Measurements from ENCODE around the gene OGA.

The OGA gene

DNA sequence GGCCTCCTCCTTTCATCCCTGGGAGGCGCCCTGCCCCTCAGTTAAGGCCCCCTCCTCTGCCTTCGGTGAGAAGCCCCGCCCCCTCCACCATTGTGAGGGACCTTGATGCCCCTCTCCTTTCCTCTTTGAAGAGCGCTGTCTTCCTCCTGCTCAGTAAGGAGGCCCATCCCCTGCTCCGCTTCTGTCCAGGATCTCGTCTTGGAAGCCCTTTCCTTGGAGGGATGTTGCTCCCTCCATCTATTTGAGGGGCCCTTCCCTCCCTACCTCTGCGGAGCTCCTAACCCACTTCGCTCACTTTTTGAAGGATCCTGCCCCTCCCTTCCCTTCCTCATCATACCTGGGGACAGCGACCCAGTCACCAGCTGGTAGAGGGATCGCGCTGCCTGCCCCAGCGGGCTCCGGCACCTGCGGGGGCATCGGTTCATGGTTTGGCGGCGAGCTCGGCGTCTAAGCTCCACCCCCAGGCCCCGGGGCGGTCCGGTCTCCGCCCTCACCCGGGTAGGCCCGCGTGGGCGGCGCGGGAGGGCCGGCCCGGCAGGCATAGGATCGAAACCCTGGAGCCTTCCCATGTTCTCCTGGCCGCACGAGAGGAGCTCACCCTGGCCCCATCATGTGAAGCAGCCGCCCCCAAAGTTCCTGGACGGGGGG, 21.3 kb upstream of the OGA start (continued):
- TF ChIP-seq ZNF501 (tag by site-specific recombination; IDR thresholded peaks at IDR 0.05) (no peak), ZSCAN16 (tag by site-specific recombination; IDR thresholded peaks at IDR 0.05) (no peak), ZNF473 (tag by site-specific recombination; IDR thresholded peaks at IDR 0.05) (no peak), SETDB1 (IDR thresholded peaks at IDR 0.05; ENCODE audit: insufficient read length, low read length) (no peak), RBAK (tag by site-specific recombination; IDR thresholded peaks at IDR 0.05) (no peak), KLF10 (tag by site-specific recombination; IDR thresholded peaks at IDR 0.05) (no peak), ZBTB7A (tag by site-specific recombination; IDR thresholded peaks at IDR 0.05; ENCODE audit: low read depth) (peak; percentile 67; the same call in 1 of the 2 replicates), KLF16 (tag by site-specific recombination; IDR thresholded peaks at IDR 0.05) (0 out of 2 replicates have a peak, but pooled peaks have one; percentile 16), ZNF335 (tag by site-specific recombination; conservative IDR thresholded peaks at IDR 0.05) (peak; percentile 98), ZNF24 (tag by site-specific recombination; IDR thresholded peaks at IDR 0.05) (no peak)
- TF ChIP-seq, protein P1, sequence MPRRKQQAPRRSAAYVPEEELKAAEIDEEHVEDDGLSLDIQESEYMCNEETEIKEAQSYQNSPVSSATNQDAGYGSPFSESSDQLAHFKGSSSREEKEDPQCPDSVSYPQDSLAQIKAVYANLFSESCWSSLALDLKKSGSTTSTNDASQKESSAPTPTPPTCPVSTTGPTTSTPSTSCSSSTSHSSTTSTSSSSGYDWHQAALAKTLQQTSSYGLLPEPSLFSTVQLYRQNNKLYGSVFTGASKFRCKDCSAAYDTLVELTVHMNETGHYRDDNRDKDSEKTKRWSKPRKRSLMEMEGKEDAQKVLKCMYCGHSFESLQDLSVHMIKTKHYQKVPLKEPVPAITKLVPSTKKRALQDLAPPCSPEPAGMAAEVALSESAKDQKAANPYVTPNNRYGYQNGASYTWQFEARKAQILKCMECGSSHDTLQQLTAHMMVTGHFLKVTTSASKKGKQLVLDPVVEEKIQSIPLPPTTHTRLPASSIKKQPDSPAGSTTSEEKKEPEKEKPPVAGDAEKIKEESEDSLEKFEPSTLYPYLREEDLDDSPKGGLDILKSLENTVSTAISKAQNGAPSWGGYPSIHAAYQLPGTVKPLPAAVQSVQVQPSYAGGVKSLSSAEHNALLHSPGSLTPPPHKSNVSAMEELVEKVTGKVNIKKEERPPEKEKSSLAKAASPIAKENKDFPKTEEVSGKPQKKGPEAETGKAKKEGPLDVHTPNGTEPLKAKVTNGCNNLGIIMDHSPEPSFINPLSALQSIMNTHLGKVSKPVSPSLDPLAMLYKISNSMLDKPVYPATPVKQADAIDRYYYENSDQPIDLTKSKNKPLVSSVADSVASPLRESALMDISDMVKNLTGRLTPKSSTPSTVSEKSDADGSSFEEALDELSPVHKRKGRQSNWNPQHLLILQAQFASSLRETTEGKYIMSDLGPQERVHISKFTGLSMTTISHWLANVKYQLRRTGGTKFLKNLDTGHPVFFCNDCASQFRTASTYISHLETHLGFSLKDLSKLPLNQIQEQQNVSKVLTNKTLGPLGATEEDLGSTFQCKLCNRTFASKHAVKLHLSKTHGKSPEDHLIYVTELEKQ (tag by site-specific recombination; IDR thresholded peaks at IDR 0.05; ENCODE audit: borderline replicate concordance) = no peak
- TF ChIP-seq, protein P2, sequence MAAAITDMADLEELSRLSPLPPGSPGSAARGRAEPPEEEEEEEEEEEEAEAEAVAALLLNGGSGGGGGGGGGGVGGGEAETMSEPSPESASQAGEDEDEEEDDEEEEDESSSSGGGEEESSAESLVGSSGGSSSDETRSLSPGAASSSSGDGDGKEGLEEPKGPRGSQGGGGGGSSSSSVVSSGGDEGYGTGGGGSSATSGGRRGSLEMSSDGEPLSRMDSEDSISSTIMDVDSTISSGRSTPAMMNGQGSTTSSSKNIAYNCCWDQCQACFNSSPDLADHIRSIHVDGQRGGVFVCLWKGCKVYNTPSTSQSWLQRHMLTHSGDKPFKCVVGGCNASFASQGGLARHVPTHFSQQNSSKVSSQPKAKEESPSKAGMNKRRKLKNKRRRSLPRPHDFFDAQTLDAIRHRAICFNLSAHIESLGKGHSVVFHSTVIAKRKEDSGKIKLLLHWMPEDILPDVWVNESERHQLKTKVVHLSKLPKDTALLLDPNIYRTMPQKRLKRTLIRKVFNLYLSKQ (tag by site-specific recombination; IDR thresholded peaks at IDR 0.05; ENCODE audit: borderline replicate concordance) = no peak
- TF ChIP-seq, protein P3, sequence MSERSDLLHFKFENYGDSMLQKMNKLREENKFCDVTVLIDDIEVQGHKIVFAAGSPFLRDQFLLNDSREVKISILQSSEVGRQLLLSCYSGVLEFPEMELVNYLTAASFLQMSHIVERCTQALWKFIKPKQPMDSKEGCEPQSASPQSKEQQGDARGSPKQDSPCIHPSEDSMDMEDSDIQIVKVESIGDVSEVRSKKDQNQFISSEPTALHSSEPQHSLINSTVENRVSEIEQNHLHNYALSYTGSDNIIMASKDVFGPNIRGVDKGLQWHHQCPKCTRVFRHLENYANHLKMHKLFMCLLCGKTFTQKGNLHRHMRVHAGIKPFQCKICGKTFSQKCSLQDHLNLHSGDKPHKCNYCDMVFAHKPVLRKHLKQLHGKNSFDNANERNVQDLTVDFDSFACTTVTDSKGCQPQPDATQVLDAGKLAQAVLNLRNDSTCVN (tag by site-specific recombination; optimal IDR thresholded peaks at IDR 0.05) = peak; percentile 39

DNA sequence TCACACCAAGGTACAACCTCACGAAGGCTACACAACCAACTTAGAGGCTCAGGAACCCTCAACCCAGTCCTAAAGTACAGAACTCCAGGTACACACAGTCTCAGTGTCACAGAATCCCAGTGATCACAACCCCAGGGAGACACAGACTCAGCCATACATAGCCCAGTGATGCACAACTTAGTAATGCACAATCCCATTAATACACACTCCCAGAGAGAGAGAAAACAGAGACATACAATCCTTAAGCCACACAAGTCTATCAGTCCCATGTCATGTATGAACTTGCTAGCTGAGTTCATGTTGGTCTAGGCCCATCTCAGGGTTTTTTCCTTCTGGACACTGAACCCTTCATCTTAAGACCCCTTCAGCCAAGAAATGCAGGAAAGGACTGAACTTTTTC, 20.8 kb upstream of the OGA start:
- ChIA-PET POLR2A (interaction anchor here (0.5 to 2.7 kb wide), 6 partner anchors 21 to 233 kb away, joined by 3 to 24 read pairs (median 4); partner anchors contain the start of gene OGA), CTCF (interaction anchor here (0.7 to 8.4 kb wide), 10 partner anchors 22 to 235 kb away, joined by 3 to 178 read pairs (median 16); no protein-coding TSS in a partner anchor)
- TF ChIP-seq, protein P4, sequence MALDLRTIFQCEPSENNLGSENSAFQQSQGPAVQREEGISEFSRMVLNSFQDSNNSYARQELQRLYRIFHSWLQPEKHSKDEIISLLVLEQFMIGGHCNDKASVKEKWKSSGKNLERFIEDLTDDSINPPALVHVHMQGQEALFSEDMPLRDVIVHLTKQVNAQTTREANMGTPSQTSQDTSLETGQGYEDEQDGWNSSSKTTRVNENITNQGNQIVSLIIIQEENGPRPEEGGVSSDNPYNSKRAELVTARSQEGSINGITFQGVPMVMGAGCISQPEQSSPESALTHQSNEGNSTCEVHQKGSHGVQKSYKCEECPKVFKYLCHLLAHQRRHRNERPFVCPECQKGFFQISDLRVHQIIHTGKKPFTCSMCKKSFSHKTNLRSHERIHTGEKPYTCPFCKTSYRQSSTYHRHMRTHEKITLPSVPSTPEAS (tag by site-specific recombination; IDR thresholded peaks at IDR 0.05) = no peak
- TF ChIP-seq ZNF530 (tag by site-specific recombination; IDR thresholded peaks at IDR 0.05; ENCODE audit: low read depth) = no peak
- TF ChIP-seq SP7 (tag by site-specific recombination; IDR thresholded peaks at IDR 0.05) = no peak
- no peak for TF ChIP-seq ZNF768 (tag by site-specific recombination; IDR thresholded peaks at IDR 0.05)
- TF ChIP-seq MEIS1 (CRISPR knock-in tag; IDR thresholded peaks at IDR 0.05; ENCODE audit: borderline replicate concordance) = no peak
- no peak for TF ChIP-seq ZNF433 (tag by site-specific recombination; IDR thresholded peaks at IDR 0.05; ENCODE audit: low read depth)
- TF ChIP-seq, protein P5, sequence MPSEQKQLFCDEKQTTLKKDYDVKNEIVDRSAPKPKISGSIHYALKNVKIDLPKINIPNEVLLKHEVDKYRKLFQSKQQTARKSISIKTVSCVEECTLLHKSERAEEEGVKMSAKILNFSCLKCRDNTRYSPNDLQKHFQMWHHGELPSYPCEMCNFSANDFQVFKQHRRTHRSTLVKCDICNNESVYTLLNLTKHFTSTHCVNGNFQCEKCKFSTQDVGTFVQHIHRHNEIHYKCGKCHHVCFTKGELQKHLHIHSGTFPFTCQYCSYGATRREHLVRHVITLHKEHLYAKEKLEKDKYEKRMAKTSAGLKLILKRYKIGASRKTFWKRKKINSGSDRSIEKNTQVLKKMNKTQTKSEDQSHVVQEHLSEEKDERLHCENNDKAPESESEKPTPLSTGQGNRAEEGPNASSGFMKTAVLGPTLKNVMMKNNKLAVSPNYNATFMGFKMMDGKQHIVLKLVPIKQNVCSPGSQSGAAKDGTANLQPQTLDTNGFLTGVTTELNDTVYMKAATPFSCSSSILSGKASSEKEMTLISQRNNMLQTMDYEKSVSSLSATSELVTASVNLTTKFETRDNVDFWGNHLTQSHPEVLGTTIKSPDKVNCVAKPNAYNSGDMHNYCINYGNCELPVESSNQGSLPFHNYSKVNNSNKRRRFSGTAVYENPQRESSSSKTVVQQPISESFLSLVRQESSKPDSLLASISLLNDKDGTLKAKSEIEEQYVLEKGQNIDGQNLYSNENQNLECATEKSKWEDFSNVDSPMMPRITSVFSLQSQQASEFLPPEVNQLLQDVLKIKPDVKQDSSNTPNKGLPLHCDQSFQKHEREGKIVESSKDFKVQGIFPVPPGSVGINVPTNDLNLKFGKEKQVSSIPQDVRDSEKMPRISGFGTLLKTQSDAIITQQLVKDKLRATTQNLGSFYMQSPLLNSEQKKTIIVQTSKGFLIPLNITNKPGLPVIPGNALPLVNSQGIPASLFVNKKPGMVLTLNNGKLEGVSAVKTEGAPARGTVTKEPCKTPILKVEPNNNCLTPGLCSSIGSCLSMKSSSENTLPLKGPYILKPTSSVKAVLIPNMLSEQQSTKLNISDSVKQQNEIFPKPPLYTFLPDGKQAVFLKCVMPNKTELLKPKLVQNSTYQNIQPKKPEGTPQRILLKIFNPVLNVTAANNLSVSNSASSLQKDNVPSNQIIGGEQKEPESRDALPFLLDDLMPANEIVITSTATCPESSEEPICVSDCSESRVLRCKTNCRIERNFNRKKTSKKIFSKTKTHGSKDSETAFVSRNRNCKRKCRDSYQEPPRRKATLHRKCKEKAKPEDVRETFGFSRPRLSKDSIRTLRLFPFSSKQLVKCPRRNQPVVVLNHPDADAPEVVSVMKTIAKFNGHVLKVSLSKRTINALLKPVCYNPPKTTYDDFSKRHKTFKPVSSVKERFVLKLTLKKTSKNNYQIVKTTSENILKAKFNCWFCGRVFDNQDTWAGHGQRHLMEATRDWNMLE (tag by site-specific recombination; conservative IDR thresholded peaks at IDR 0.05; ENCODE audit: low read depth) = no peak
- no peak for TF ChIP-seq ZNF548 (tag by site-specific recombination; IDR thresholded peaks at IDR 0.05)
- TF ChIP-seq ZNF23 (tag by site-specific recombination; IDR thresholded peaks at IDR 0.05; ENCODE audit: borderline replicate concordance) = no peak
- TF ChIP-seq KLF7 (tag by site-specific recombination; IDR thresholded peaks at IDR 0.05; ENCODE audit: borderline replicate concordance) = no peak
- no peak for TF ChIP-seq ZNF10 (tag by site-specific recombination; IDR thresholded peaks at IDR 0.05)
- no peak for TF ChIP-seq EGR2 (tag by site-specific recombination; IDR thresholded peaks at IDR 0.05; ENCODE audit: low read depth)
- H3K4me3 ChIP-seq (ENCODE audit: low read depth, low read length) = no peak overlapping the region
- peaks cover 6% of the 10 kb centered on the region for H3K4me1 ChIP-seq (ENCODE audit: control insufficient read depth, insufficient read depth, low read length)
- H3K36me3 ChIP-seq (ENCODE audit: control insufficient read depth in 2 of 2, insufficient read depth in 1 of 2, low read length in 2 of 2) = no peaks in the 10 kb centered on the region
- H3K27ac ChIP-seq (ENCODE audit: extremely low read depth, low read depth, low read length) = no peak overlapping the region
- H3K9me3 ChIP-seq (ENCODE audit: control insufficient read depth, insufficient read depth, low read depth, low read length) = no peaks in the 10 kb centered on the region
